Vagina (tissue), 2 donors: ENCODE measurements around the gene DOK7. TPM values are rescaled to one million over a fixed set of nuclear protein-coding genes. Genes with fewer than 3 reads are reported as not detected.

ENCODE experiments used
- DNase-seq, 2 donors: peaks; one replicate each; pipeline ENCODE4 v3.0.0-alpha.2; 2017; ENCODE audit errors: extremely low spot score in 2 of 2
- H3K27ac ChIP-seq: fragments of 200-600 bp; sonication (generic); one replicate; pipeline ENCODE4 v1.5.1; 2019
- H3K27me3 ChIP-seq: fragments of 200-600 bp; sonication (generic); one replicate; pipeline ENCODE4 v1.5.1; 2019
- H3K36me3 ChIP-seq, 2 donors: fragments of 200-600 bp; sonication (generic); one replicate each; pipeline ENCODE4 v1.5.1; 2017 to 2019
- H3K4me1 ChIP-seq: fragments of 200-600 bp; sonication (generic); one replicate; pipeline ENCODE4 v1.5.1; 2019
- H3K4me3 ChIP-seq, 2 donors: fragments of 200-600 bp; sonication (generic); 1 replicate in 1 of 2; 2 replicates in 1 of 2; pipeline ENCODE4 v1.5.1; 2016 to 2019
- H3K9me3 ChIP-seq: fragments of 200-600 bp; sonication (generic); one replicate; pipeline ENCODE4 v1.5.1; 2019
- CTCF ChIP-seq, 3 experiments: fragments of 450-650 bp in 2 of 3; fragments of 200-600 bp in 1 of 3; sonication (generic) in 1 of 3; IDR thresholded peaks; one replicate each; pipeline ENCODE4 v1.5.1; 2017 to 2019; ENCODE audit warnings: antibody characterized with exemption in 3 of 3, mild to moderate bottlenecking in 2 of 3, moderate library complexity in 2 of 3
- POLR2A ChIP-seq, 2 donors: fragments of 450-650 bp; IDR thresholded peaks; one replicate each; pipeline ENCODE4 v1.6.1; 2017; ENCODE audit warnings: antibody characterized with exemption in 2 of 2, mild to moderate bottlenecking in 2 of 2, moderate library complexity in 2 of 2
- POLR2AphosphoS5 ChIP-seq, 2 donors: sonication (generic); formaldehyde crosslinking; IDR thresholded peaks; one replicate each; pipeline ENCODE4 v1.9.0; 2017; ENCODE audit warnings: antibody characterized with exemption in 2 of 2, mild to moderate bottlenecking in 2 of 2, low read depth in 1 of 2; ENCODE audit not compliant: insufficient read depth in 1 of 2
- intact Hi-C: fragments of 100-400 bp; cut with DNase I; formaldehyde crosslinking; loops from one replicate; pipeline ENCODE4 v1.15.1; 2023
- total RNA-seq: library from RNA; depleted of rRNA; stranded (reverse); fragments of >200 nt; gene quantifications from one replicate; pipeline ENCODE4 v1.2.3, GENCODE V29; 2016

The DOK7 gene
- total RNA-seq, 1 donor from 2014 or later = 4.7 TPM

- Histone ChIP-seq H3K36me3 (no peaks in the 10 kb centered on the region), H3K27me3 (no peaks in the 10 kb centered on the region), H3K27ac (no peak overlapping the region), H3K4me1 (peaks cover 28% of the 10 kb centered on the region), H3K9me3 (no peaks in the 10 kb centered on the region), H3K4me3 (no peak overlapping the region)
- TF ChIP-seq CTCF (IDR thresholded peaks at IDR 0.05) = no peak
- TF ChIP-seq POLR2AphosphoS5 (IDR thresholded peaks at IDR 0.05; ENCODE audit: insufficient read depth in 1 of 2, low read depth in 1 of 2) = no peak
- TF ChIP-seq POLR2A (IDR thresholded peaks at IDR 0.05) = no peak
- no peak for DNase-seq
- intact Hi-C loops = loop anchor here (5.0 kb wide), 1 partner anchor 93 kb away; no protein-coding TSS in a partner anchor
Measured at GRCh38 chr4:3440011-3440410, 23.1 kb upstream of the DOK7 start.

- TF ChIP-seq POLR2AphosphoS5 (IDR thresholded peaks at IDR 0.05; ENCODE audit: insufficient read depth in 1 of 2, low read depth in 1 of 2) (no peak), CTCF (IDR thresholded peaks at IDR 0.05) (no peak), POLR2A (IDR thresholded peaks at IDR 0.05) (no peak)
- intact Hi-C loops = loop anchor here (5.0 kb wide), 1 partner anchor 94 kb away; no protein-coding TSS in a partner anchor
- Histone ChIP-seq H3K27ac (no peak overlapping the region), H3K9me3 (no peaks in the 10 kb centered on the region), H3K27me3 (no peaks in the 10 kb centered on the region), H3K36me3 (no peaks in the 10 kb centered on the region), H3K4me1 (peaks cover 26% of the 10 kb centered on the region), H3K4me3 (no peak overlapping the region)
- no peak for DNase-seq
Measured at GRCh38 chr4:3440979-3441500, 22.1 kb upstream of the DOK7 start.

GRCh38 chr4:3441501-3442459 is 21.3 kb upstream of the DOK7 start, which contains the start of gene HGFAC:
Gene HGFAC (plus strand): TSS chr4:3441968. CDS start chr4:3442002, 34 bp downstream.
- Histone ChIP-seq H3K27ac (no peak within 1 kb of the TSS), H3K27me3 (no peaks in the 10 kb centered on the region), H3K36me3 (no peaks in the 10 kb centered on the region), H3K9me3 (no peaks in the 10 kb centered on the region), H3K4me3 (no peak within 1 kb of the TSS), H3K4me1 (peaks cover 18% of the 10 kb centered on the region)
- intact Hi-C loops = loop anchor here (5.0 kb wide), 1 partner anchor 94 kb away; no protein-coding TSS in a partner anchor
- TF ChIP-seq POLR2AphosphoS5 (IDR thresholded peaks at IDR 0.05; ENCODE audit: insufficient read depth in 1 of 2, low read depth in 1 of 2) (no peak), CTCF (IDR thresholded peaks at IDR 0.05) (no peak), POLR2A (IDR thresholded peaks at IDR 0.05) (no peak)
- no peak for DNase-seq

- Histone ChIP-seq H3K9me3 (no peaks in the 10 kb centered on the region), H3K27ac (no peak overlapping the region), H3K4me3 (no peak overlapping the region), H3K4me1 (peaks cover 11% of the 10 kb centered on the region), H3K36me3 (no peaks in the 10 kb centered on the region), H3K27me3 (no peaks in the 10 kb centered on the region)
- TF ChIP-seq POLR2A (IDR thresholded peaks at IDR 0.05) (no peak), CTCF (IDR thresholded peaks at IDR 0.05) (no peak), POLR2AphosphoS5 (IDR thresholded peaks at IDR 0.05; ENCODE audit: insufficient read depth in 1 of 2, low read depth in 1 of 2) (no peak)
- no peak for DNase-seq
- intact Hi-C loops = loop anchor here (5.0 kb wide), 1 partner anchor 95 kb away; no protein-coding TSS in a partner anchor
Measured at GRCh38 chr4:3442460-3442958, 20.6 kb upstream of the DOK7 start.
